OCI-M2 (cell line): ENCODE results near the gene PODXL2.
A peak's percentile ranks its signal among the peaks of the same experiment; 100 is the strongest.

ENCODE experiments used
- DNase-seq: peaks from one replicate; lab custom pipeline; 2025; ENCODE audit not compliant: unreplicated experiment; lab: John Stamatoyannopoulos, UW

The PODXL2 gene, protein sequence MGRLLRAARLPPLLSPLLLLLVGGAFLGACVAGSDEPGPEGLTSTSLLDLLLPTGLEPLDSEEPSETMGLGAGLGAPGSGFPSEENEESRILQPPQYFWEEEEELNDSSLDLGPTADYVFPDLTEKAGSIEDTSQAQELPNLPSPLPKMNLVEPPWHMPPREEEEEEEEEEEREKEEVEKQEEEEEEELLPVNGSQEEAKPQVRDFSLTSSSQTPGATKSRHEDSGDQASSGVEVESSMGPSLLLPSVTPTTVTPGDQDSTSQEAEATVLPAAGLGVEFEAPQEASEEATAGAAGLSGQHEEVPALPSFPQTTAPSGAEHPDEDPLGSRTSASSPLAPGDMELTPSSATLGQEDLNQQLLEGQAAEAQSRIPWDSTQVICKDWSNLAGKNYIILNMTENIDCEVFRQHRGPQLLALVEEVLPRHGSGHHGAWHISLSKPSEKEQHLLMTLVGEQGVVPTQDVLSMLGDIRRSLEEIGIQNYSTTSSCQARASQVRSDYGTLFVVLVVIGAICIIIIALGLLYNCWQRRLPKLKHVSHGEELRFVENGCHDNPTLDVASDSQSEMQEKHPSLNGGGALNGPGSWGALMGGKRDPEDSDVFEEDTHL

DNA sequence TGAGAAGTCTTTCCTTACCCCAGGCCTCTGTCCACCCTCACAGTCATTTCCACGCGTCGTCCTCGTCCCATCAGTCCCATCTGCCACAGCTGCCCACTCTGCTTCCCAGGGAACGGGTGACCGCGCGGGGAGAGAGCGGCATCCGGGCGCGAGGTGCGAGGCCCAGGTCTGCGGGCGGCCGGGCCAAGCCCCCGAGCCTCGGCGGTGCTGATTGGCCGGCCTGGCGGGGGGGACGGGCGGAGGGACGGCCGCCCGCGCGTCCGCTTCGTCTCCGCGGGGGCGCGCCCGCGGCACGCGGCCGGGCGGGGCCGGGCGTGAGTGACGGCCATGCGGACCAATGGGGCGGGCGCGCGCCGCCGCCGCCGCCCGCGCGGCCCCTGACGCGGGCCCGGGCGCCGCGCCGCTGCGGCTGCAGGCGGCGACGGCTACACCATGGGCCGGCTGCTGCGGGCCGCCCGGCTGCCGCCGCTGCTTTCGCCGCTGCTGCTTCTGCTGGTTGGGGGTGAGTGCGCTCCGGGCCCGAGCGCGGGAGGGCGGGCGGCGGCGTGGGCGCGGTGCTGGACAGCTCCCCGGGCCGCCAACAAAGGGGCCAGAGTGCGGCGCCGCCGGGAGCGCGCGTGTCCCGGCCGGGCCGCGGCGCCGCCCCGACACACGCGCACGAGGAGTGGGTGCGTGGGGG is at the start of gene PODXL2:
PODXL2 (plus strand) TSS at position 398 of the 679 bp plus-strand sequence; CDS start at position 433, 35 bp downstream.
- DNase-seq: no peak

DNA sequence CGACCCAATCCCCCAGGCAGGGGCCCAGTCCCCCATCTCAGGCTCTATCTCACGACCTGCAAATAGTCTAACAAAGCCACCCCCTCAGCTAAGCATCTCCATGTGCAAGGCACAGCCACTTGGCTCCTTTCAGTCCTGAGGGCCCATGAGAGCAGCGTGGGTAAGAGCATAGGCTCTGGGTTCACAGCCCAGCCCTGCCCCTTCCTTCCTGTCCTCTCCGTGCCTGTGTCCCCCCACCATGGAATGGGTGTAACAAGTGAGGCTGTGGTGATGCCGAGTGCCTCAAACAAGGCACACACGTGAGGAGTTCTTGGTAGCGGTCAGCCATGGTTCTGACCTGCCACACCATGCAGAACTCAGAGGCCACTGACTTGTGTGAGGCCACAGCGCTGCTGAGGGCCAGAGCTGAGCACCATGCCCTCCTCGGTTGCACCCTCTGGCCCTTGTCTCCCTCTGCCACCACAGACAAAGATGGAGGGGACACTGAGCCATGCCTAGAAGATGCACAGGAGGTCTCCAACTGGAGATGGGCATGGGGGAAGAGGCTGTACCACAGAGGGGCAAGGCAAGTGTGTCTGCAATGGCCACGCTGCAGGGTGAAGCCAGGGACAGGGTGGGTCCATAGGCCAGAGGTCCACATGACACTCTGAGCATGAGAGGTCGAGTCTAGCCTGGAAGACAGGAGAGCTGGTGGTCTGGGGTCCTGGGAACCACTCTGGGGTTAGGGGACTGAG is 48.5 kb upstream of the PODXL2 start:
- DNase-seq: no peak

DNA sequence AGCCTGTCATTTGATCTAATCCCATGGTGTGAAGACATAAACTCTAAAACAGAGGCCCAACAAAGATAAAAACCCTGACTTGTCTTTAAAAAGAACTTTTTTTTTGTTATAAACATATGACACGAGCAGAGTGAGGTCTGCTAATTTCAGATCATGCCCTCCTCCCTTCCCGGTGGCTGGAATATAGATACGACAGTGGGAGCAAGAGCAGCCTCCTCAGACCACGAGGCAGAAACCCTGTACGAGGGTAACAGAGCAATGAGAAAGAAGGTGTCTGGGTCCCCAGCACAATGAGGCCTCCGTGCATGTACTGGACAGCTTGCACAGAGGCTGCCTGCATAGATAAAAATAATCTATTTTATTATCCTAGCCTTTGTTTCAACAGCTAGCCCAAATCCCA is 44.3 kb upstream of the PODXL2 start:
- DNase-seq: no peak

DNA sequence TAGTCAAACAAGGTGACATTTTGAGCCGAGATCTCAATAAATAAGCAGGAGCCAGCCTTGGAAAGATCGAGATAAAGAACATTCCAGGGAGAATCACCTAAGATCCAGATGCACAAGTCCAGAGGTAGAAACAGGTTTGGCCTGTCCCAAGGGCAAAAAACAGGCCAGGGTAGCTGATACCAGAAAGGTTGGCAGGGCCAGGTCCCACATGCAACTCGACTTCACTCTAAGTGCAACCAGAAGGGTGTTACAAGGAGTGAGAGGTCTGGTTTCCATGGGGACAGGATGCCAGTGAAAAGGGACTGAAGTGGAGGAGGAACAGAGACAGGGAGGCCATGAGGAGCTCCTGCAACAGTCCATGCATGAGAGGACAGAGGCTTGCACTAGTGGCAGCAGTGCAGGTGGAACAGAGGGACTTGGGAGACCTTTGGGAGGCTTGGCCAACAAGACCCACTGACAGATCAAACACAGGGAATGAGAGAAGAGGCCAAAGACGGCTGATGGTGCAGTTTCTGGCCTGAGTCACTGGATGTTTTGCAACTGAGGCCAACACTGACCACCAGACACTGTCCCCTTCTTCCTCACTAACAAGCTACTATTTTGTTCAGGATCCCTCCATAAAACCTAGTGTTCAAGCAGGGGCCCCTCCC is 43.7 kb upstream of the PODXL2 start:
- no peak for DNase-seq

DNA sequence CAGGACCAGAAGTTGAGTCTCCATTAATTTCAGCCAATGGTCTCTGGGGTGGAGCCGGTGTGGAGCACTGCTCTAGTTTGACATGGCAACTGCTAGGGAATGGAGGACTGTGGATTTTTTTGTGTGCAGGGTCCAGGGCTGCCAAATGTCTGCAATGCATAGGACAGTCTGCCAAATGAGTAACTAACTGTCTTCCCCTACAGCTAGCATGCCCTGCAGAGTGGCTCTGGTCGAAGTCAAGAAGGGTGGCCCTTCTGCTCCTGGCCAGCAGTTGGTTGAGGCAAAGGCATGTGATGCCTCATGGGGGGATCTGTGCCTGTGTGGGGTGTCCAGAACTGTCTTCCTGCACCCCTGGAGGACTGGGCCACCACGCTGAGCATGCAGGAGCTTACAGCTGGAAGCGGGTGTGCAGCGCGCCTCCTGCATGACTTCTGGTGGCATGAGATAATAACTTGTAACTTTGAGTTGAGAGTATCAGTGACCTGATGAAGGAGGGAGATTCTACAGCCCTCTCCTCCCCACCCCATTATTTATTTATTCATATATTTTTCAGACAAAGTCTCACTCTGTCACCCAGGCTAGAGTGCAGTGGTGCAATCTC is 43.1 kb upstream of the PODXL2 start:
- DNase-seq: no peak

DNA sequence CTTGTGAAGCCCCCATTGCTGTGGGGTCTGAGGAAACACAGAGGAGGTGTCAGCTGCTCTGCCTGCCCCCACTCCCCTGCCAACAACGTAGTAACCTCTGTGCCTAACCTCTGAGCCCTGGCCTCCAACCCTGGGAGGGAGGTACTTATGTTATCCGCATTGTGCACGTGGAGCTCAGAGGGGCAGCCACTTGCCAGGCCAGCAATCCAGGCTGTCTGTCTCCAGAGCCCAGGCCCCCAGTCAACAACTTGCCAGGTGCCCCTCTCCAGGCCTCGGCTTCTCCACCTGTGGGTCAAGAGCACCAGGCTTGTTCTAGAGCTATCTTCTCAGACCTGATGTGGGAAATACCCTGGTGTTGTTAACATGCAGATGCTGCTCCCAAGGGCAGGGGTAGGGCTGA is 41.1 kb upstream of the PODXL2 start:
- DNase-seq: no peak

DNA sequence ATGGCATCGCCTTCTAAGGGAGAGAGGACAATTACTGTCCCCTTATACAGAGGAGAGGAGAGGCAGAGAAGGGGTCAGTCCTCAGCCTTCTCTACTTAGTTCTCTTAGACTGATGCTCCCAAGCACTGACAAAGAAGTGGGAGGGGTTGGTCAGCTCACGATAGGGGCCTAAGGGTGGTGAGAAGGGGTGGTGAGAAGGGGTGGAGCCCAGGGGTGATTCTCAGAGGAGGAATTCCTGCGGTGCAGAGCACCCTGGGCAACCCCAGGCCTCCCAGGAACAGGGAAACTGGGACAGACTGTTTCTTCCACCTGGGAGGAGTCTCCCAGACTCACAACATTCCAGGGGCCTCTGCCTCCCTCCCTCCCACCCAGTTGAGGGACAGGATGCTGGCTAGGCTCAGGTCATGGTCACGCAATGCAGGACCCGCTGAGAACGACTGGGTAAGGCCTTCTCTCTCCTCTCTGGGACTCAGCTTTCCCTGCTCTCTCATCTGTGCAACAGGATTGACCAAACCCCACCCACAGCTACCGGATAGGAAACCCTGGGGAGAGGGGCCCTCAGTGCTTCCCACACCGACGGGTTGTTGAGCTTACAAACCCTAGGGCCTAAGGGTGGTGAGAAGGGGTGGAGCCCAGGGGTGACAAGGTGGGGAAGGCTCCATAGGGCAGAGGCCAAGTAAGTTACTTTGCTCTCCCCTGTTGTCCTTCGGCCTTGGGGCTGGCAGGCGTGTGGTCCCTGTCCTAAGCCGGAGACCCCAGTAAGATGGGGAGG is 40.0 kb upstream of the PODXL2 start:
- no peak for DNase-seq

DNA sequence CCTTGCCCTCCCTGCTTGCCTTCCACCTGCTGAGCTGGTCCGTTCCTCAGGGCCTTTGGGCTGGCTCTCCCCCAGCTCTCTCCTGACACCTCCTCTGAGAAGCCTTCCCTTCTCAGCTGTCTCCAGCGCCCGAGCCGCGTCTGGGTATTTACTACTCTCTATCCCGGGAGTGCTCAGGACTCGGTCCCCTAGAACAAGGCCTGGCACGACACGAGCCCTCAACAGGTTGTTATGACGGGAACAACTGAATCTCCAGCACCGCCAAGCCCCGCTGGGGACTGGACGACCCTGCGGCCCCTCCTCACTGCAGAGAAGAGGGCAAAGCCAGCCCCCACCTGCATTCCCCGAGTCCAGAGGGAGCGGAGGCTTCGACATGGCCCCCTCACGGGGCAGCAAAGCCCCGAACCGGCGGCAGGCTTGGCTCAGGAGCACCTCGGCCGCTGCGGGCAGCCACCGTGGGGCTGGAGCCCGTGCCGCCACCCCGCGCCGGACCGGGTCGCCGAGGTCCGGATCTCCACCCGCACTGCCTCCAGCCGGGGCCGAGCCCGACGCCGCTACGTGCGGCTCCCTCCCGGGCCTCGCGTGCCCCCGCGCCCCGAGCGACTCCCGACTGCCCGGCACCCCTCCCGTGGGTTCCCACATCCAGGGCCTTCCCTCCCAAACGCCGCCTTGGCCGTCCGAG is 39.2 kb upstream of the PODXL2 start:
- DNase-seq: no peak

DNA sequence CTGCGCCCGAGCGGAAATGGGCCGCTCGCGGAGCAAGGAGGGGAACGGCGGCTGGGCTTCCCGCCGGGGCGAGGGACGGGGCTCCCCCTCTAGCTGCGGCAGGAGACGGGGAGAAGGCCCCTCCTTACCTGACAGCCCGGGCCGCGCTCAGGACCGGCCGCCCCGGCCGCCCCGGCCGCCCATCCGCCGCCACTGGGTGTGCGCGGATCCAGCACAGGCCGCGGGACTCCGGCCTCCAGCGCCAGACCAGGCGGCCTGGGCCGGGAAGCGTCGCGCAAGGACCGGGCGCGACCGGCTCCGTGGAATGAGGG is 38.7 kb upstream of the PODXL2 start:
- DNase-seq: no peak

DNA sequence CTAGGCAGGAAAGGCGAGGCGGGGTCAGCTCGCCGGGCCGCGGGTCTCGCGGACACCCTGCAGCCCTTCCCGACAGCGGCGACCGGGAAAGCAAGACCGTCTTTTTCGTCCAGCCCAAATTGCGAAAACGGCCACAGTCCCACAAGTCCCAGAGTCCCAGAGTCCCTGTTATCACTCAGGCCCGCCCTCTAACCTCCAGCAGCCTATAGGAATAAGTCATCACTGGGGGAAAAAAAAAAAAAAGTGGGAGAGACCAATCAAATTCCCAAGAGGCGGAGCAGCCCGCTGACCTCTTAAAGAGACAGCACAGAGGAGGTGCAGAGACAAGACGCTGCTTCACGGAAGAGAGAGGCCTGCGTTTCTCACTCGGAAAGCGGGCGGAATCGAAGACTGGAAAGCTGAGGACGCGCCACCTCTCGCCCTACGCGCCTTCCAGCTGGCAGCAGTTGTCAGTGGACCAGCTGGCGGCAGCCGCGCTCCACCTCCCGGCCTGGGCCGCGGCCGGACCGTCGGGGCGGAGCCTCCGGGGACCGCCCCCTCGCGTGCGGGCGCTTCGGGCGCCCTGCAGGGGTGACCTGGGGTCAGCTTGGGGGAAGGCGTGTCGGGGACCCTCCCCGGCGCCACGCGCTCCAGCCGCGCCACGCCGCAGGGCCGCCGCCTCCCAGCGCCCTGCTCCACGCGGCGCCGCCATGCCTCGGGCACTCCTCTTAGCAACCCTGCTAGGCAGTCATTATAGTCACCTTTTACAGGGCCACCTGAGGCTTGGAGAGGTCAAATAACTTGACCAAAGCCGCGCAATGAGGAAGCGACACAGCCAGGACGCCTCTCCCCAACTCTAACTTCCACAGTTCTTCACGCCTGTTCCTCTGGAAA is 38.2 kb upstream of the PODXL2 start, which contains the start of gene TPRA1:
TPRA1 (minus strand) TSS at position 141 of the 873 bp plus-strand sequence. CDS start 10,587 bp downstream, outside the sequence.
- peak; percentile 70 for DNase-seq

DNA sequence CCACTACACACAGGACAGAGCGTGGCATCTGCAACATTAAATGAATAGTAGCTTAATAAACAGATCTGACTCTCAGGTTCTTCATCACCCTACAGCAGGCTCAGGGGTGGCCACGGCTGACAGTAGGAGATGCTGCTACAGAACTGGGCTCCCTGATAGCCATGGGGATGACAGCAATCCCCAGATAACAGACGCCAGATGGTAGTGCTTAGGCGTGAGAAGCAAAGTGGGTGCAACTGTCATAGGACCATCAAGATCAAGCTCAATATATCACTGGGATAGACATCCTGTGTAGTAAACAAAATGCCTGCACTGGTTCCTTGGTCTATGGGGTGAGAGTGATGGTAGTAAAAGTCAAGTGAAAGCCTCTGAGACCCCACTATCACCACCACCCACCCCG is 35.8 kb upstream of the PODXL2 start:
- DNase-seq: no peak

DNA sequence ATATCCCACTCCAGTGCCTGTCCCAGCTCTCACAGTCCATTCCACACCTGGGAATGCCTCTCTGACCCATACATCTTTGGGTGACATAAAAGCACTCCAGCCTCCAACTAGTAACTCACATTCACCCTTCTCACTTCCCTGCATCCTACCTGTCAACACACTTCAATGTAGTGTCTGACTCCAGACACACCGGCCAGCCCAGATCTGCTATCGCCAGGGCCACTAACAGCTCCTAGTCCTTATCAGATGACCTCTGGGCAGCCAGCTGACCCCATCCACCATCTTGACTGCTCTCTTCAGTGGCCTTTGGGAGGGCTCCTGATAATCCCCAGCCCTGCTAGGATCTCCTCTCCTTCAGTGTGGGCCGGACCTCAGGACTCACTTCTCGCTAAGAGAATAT is 33.7 kb upstream of the PODXL2 start:
- no peak for DNase-seq

DNA sequence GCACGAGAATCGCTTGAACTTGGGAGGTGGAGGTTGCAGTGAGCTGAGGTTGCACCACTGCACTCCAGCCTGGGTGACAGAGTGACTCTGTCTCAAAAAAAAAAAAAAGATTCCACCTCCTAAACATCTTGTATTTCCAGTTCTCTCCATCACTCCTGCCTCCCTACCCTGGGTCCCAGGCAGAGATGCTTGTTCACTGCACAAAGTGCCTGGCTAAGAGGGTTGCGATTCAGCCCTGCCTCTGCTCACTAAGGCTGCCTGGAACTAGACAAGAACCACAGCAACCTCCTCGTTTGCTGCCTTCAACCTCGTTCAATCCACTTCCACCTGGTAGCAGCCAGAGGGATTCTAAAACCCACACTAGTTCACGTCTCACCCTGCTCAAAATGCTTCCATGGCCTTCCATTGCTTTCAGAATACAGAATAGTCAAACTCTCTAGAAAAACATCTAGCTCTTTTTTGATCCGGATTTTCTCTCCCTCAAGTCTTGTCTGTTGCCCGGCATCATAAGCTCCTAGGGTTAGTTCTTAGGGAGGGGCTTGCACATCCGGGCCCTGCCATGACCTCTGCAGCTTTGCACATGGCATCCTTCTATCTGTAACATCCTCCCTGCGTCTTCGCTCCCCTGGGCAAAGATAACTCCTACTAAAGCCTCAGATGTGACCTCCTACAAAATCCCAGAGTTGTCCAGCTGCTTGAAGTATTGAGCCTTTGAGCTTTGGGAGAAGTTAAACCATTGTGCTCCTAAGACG is 31.8 kb upstream of the PODXL2 start:
- no peak for DNase-seq

DNA sequence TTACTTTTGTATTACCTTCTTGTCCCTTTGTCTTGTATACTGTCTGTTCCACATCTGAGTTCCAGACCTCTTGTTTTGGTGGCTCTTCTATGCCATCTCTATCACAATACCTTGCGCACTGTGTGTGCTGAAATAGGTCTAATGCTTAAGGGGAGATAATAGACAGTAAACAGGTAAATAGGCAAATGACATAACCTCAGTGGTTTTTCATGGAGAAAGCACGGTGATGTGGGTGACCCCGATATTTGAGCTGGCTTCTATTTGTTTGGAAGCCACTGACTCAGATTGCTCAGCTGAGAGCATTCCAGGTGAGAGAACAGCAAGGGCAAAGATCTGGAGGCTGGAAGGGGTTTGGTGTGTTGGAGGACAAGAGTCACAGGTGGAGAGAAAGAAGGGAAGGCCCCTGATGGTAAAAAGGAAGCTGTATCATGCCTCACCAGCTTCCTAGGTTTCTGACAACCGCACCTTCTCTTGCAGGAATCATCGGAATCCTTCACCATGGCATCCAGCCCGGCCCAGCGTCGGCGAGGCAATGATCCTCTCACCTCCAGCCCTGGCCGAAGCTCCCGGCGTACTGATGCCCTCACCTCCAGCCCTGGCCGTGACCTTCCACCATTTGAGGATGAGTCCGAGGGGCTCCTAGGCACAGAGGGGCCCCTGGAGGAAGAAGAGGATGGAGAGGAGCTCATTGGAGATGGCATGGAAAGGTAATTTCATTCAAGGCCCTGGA is 30.0 kb upstream of the PODXL2 start:
- no peak for DNase-seq

DNA sequence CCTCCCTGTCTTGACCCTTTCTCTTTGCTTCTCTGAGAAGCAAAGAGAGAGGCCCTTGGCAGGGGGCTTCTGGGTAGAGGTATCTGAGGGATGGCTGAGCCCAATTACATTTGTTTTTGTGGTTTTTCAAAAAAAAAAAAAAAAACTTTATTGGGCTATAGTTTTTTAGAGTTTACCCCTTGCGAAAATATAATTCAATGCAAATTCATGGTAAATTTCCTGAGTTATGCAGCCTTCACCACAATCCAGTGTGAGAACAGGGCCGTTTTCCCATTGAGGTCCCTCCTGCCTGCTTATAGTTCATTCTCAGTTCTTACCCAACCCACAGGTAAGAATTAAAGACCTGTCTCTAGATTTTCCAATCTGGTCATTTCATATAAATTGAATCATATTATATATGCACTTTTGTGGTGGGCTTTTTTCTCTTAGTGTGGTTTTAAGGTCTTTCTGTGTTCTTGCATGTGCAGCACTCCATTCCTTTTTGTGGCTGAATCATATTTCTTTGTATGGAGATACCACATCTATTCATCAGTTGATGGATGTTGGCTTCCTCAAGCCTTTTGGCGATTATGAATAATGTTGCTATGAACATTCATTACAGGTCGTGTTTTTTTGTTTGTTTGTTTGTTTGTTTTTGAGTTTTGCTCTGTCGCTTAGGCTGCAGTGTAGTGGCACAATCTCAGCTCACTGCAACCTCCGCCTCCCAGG is 28.1 kb upstream of the PODXL2 start:
- DNase-seq: no peak

DNA sequence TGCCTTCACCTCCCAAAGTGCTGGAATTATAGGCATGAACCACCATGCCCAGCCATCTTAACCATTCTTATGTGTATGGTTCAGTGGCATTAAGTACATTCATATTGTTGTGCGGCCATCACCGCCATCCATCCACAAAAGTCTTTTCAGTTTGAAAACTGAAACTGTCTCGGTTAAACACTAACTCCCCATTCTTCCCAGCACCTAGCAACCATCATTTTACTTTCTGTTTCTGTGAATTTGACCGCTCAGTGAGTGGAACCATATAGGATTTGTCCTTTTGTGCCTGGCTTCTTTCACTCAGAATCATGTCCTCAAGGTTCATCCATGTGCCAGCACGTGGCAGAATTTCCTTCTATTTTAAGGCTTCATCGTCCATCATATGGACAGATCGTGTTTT is 24.9 kb upstream of the PODXL2 start:
- no peak for DNase-seq
